GM18508 (cell line): Measurements from ENCODE around the gene ACBD4.

Experiments
- ATAC-seq: cut with Tn5 transposase; IDR thresholded peaks from one replicate; pipeline ENCODE4 v1.9.1; 2021; ENCODE audit warnings: moderate number of reproducible peaks; ENCODE audit not compliant: insufficient read depth, unreplicated experiment

The ACBD4 gene

DNA sequence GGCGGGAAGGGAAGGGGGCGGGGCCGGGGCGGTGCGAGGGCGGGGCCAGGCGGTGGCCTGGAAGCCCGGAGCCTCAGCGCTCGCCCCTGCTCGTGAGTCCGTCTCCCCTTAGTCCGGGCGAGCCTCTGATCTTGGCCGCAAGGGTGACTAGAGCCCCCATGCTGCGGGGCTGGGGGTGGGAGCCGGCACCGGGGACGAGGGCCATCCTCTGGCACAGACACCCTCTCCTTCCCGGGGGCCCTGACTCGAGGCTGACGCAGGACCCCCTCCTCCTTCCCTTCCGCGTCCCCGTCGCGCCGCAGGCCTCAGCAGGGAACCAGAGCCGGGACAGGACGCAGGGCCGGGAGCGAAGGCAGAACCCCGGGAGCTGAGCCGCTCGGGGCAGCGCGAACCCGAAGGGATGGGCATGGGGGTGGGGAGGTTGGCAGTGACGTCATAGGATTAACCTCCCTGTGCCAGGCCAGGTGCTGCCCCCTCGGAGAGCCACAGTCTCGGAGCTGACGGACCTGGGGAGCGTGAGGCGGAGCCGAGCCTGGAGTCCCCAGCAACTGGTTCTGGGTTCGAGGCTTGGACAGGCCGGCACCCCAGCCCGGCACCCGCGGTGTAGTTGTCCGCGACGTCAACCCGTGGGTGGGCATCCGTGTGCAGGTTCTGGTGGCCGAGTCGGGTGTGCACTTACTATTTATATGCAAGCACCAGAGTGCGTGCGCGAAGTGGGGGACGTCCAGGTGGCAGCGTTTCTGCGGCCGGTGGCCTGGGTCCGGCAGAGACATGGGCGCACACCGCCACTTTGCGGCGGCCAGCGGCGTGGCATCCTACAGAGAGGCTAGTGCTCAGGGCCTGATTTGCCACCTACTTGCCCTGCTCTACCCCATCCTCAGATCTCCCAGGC, 2.7 kb upstream of the ACBD4 start:
- ATAC-seq: no peak

- no peak for ATAC-seq
These were observed 698 bp downstream of the ACBD4 start for GRCh38 chr17:45135978-45136791.

DNA sequence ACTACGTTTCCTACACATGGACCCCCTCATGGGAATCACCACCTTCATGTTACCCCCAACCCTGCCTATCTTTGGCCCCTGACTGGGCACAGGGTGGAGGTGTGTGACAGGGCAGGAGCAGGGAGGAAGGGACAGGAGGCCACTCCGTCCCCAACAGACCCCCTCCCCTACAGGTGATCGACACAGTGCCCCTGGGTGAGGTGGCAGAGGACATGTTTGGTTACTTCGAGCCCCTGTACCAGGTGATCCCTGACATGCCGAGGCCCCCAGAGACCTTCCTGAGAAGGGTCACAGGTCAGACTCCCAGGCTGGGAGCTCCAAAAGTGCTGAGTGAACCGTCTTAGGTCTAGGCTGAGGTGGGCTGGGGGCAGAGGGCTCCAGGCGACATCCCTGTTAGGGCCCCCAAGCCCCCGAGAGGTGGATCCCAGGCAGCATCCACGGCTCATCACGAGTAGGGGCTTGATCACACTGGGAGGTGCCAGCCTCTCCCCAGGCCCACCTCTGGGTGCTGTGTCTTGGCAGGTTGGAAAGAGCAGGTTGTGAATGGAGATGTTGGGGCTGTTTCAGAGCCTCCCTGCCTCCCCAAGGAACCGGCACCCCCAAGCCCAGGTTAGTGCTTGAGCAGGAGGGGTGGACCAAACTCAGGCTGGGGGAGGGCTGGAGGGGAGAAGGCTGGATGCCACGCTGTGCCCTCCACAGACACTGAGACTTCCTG, 1.5 kb downstream of the ACBD4 start:
- no peak for ATAC-seq

DNA sequence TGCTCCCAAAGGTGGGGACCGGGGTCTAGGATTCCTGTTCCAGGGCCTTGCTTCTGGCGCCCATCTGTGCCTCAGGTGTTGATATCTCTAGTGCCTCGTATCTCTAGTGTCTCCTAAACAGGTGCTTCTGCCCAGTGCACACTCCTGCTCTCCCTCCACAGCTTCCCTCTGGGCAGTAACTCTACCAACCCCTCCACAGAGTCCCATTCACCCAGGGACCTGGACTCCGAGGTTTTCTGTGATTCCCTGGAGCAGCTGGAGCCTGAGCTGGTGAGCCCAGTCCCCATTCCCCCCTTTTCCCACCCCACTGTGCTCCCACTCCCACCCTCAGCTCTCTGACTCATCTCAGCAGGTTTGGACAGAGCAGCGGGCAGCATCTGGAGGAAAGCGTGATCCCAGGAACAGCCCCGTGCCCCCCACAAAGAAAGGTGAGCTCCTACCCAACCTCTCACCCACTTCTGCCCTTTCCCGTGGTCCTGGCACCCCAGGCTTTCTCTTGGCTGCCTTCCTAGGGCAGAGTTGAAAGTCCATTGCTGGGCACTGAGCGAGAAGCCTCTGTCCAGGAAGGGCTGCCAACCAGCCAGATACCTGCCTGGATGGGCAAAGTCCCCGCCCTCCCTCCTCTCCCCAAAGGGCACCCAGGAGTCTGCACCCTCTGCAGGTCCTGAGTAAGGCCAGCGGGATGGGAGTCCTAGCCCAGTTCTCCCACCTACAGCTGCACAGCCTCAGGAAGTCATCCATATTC, 2.2 kb downstream of the ACBD4 start:
- no peak for ATAC-seq

- ATAC-seq: no peak
These were observed 3.5 kb downstream of the ACBD4 start for GRCh38 chr17:45138911-45139532.

GRCh38 chr17:45139533-45139920, 4.0 kb downstream of the ACBD4 start:
- no peak for ATAC-seq

DNA sequence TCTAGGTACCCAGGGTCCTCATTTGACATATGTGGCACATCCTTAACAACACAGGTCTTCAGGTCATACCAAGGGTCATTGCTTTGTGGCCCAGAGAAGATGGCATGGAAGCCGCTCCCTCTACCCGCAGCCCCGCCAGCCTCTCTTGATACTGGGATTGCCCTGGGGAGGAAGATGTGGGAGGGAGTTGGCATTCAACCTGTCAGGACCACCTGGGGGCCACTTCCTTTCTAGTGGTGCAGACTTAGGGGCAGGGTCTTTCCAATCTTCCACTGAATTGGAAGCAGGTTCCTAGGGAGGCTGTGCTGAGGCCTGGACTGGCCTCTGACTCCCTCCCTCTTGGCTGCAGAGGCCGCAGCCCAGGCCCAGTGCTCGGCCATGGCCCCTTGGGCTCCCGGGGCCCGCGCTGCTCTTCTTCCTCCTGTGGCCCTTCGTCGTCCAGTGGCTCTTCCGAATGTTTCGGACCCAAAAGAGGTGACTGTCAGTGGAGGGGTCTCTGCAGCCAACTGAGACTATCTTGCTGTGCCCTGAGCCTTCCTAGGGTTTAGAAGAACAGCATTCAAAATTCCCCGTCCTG, 7.7 kb downstream of the ACBD4 start:
- ATAC-seq: no peak

GRCh38 chr17:45143767-45144198, 8.3 kb downstream of the ACBD4 start:
- no peak for ATAC-seq

- no peak for ATAC-seq
These were observed 8.9 kb downstream of the ACBD4 start for GRCh38 chr17:45144199-45145034.

- ATAC-seq: no peak
These were observed 9.5 kb downstream of the ACBD4 start for GRCh38 chr17:45145035-45145389.

GRCh38 chr17:45146166-45146565, 10.7 kb downstream of the ACBD4 start:
- no peak for ATAC-seq

GRCh38 chr17:45146592-45146889, 11.1 kb downstream of the ACBD4 start:
- ATAC-seq: no peak

GRCh38 chr17:45146890-45147580, 11.5 kb downstream of the ACBD4 start:
- ATAC-seq: no peak

- ATAC-seq: peak; percentile 27
These were observed 12.2 kb downstream of the ACBD4 start for GRCh38 chr17:45147581-45148182.

DNA sequence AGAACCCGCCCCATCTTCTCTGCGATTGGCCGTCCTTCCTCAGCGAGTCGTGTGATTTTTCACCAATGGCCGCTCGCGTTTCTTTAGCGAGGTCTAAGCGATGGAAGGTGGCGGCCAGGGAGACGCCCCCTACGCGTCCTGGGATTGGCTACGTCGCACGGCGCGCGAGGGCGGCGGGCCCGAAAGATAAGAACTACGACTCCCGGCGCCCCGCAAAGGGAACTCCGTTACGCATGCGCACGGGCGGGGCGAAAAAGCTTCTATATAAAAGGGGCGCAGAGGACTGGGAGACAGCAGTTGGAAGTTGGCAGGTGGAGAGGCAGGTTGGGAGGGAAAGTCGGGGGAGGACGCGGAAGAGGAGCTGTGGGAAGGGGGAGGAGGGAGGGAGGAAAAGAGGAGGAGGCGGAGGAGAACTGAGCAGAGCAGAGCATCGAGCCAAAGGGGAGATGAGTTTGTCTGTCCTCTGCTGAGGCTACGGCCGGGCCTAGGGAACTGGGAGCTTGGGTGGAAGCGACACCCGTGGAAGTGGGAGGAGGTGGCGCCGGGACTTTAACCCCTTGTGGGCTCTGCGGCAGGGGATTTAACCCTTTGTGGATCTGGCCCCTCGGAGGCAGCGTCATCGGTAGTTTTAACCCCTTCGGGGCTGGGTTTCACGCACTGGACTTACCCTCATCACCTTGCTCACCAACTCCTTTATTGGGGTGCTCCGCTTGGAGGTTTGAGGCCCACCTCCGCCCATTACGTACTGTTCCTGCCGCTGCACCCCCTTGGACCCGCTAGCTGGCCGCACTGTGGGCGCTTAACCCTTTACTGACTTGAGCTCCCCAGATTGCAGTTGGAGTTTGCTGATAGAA, 12.9 kb downstream of the ACBD4 start, which contains the start of gene HEXIM1:
HEXIM1 (plus strand) TSS at position 293 of the 854 bp plus-strand sequence. CDS start 716 bp downstream, outside the sequence.
- ATAC-seq: no peak

DNA sequence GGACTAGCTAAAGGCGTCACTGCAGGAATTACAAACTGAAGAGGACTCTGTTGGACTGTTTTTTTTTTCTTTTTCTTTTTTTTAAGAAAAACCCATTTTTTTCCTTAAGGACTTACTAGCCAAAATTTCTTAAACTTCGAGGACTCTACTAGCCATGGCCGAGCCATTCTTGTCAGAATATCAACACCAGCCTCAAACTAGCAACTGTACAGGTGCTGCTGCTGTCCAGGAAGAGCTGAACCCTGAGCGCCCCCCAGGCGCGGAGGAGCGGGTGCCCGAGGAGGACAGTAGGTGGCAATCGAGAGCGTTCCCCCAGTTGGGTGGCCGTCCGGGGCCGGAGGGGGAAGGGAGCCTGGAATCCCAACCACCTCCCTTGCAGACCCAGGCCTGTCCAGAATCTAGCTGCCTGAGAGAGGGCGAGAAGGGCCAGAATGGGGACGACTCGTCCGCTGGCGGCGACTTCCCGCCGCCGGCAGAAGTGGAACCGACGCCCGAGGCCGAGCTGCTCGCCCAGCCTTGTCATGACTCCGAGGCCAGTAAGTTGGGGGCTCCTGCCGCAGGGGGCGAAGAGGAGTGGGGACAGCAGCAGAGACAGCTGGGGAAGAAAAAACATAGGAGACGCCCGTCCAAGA, 13.7 kb downstream of the ACBD4 start:
- no peak for ATAC-seq
